Breast epithelium (tissue), 3 donors: ENCODE data around the gene ATP6V1C2.

Experiments
- CTCF ChIP-seq, 3 donors: fragments of 450-650 bp; IDR thresholded peaks; one replicate each; pipeline ENCODE4 v1.5.1; 2016 to 2017; ENCODE audit warnings: antibody characterized with exemption in 3 of 3, mild to moderate bottlenecking in 3 of 3, moderate library complexity in 3 of 3
- POLR2AphosphoS5 ChIP-seq, 3 donors: sonication (generic); formaldehyde crosslinking; IDR thresholded peaks; one replicate each; pipeline ENCODE4 v1.6.1; 2017; ENCODE audit warnings: antibody characterized with exemption in 3 of 3

- TF ChIP-seq POLR2AphosphoS5 (IDR thresholded peaks at IDR 0.05) (no peak), CTCF (IDR thresholded peaks at IDR 0.05) (no peak)
These were observed 104.6 kb downstream of the ATP6V1C2 start for GRCh38 chr2:10826026-10826425.
